ENCODE measurements around the gene ZNF507. TPM values are rescaled to one million over a fixed set of nuclear protein-coding genes. Genes with fewer than 3 reads are reported as not detected.

The ZNF507 gene
- total and polyA plus RNA-seq, 9 of the 15 experiments (the other 6 are each of a cell fraction or from before 2014, with no cell fraction given), result 2.9 to 25.0 (median 10.4) TPM

DNA sequence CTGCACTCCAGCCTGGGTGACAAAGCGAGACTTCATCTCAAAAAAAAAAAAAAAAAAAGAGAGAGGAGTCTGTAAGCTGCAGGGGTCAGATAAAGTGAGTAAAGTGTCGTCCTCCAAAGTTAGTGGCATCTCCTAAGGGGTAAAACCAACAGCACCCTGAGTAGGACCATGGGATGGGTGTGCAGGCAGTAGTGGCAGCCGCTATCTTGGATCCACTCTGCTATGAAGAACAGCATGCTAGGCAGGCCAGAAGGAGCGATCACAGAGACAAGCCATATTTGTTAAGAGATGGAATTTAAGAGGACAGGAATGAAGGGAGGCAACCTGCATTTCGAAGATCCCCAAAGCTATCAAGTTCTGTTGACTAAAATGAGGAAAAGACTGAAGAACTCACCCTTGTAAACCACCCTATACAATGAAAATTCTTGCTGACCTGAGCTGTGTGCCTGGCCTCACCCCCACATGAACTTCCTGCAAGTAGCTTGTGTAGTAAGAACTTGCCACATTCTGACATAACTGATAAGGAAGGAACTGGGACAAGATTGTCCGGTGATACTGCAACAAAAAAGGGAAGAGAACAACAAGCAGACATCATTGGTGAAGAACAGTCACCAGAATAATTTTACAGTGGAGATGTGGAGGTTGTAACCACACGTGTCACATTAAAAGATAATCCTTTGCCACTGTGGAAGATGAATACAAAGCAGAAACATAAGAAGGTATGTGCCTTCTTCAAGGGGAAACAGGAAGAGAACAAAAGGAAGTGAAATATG, 76.4 kb downstream of the ZNF507 start (continued):
- TF ChIP-seq, protein P1, sequence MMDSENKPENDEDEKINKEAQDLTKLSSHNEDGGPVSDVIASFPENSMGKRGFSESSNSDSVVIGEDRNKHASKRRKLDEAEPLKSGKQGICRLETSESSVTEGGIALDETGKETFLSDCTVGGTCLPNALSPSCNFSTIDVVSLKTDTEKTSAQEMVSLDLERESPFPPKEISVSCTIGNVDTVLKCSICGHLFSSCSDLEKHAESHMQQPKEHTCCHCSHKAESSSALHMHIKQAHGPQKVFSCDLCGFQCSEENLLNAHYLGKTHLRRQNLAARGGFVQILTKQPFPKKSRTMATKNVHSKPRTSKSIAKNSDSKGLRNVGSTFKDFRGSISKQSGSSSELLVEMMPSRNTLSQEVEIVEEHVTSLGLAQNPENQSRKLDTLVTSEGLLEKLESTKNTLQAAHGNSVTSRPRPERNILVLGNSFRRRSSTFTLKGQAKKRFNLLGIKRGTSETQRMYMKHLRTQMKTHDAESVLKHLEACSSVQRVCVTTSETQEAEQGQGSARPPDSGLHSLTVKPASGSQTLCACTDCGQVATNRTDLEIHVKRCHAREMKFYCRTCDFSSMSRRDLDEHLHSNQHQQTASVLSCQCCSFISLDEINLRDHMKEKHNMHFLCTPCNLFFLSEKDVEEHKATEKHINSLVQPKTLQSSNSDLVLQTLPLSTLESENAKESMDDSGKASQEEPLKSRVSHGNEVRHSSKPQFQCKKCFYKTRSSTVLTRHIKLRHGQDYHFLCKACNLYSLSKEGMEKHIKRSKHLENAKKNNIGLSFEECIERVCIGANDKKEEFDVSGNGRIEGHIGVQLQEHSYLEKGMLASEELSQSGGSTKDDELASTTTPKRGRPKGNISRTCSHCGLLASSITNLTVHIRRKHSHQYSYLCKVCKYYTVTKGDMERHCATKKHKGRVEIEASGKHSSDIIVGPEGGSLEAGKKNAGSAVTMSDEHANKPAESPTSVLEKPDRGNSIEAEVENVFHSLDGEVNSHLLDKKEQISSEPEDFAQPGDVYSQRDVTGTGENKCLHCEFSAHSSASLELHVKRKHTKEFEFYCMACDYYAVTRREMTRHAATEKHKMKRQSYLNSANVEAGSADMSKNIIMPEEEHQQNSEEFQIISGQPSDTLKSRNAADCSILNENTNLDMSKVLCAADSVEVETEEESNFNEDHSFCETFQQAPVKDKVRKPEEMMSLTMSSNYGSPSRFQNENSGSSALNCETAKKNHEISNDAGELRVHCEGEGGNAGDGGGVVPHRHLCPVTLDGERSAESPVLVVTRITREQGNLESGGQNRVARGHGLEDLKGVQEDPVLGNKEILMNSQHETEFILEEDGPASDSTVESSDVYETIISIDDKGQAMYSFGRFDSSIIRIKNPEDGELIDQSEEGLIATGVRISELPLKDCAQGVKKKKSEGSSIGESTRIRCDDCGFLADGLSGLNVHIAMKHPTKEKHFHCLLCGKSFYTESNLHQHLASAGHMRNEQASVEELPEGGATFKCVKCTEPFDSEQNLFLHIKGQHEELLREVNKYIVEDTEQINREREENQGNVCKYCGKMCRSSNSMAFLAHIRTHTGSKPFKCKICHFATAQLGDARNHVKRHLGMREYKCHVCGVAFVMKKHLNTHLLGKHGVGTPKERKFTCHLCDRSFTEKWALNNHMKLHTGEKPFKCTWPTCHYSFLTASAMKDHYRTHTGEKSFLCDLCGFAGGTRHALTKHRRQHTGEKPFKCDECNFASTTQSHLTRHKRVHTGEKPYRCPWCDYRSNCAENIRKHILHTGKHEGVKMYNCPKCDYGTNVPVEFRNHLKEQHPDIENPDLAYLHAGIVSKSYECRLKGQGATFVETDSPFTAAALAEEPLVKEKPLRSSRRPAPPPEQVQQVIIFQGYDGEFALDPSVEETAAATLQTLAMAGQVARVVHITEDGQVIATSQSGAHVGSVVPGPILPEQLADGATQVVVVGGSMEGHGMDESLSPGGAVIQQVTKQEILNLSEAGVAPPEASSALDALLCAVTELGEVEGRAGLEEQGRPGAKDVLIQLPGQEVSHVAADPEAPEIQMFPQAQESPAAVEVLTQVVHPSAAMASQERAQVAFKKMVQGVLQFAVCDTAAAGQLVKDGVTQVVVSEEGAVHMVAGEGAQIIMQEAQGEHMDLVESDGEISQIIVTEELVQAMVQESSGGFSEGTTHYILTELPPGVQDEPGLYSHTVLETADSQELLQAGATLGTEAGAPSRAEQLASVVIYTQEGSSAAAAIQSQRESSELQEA (IDR thresholded peaks at IDR 0.05; ENCODE audit: low read depth), result no peak
- TF ChIP-seq ZNF444 (CRISPR knock-in tag; IDR thresholded peaks at IDR 0.05) (no peak), GABPB2 (CRISPR knock-in tag; conservative IDR thresholded peaks at IDR 0.05) (no peak), NCOA2 (IDR thresholded peaks at IDR 0.05; ENCODE audit: partially characterized antibody in 2 of 2) (no peak), JUND (IDR thresholded peaks at IDR 0.05; ENCODE audit: borderline replicate concordance, low read depth, low read length) (peak; percentile 69), JUND (tag; IDR thresholded peaks at IDR 0.05; ENCODE audit: borderline replicate concordance, low read depth, low read length) (peak; percentile 37; the same call in 1 of the 3 replicates), SMAD4 (CRISPR knock-in tag; conservative IDR thresholded peaks at IDR 0.05) (0 out of 2 replicates have a peak, but pooled peaks have one; percentile 71), HMG20A (CRISPR knock-in tag; conservative IDR thresholded peaks at IDR 0.05) (no peak), ZNF764 (CRISPR knock-in tag; IDR thresholded peaks at IDR 0.05; ENCODE audit: low read depth) (no peak), MTA2 (IDR thresholded peaks at IDR 0.05; ENCODE audit: low read depth) (peak; percentile 37), ZNF239 (CRISPR knock-in tag; IDR thresholded peaks at IDR 0.05) (no peak), ZNF384 (IDR thresholded peaks at IDR 0.05; ENCODE audit: low read depth, low read length) (peak; percentile 94), FOS (IDR thresholded peaks at IDR 0.05; ENCODE audit: extremely low read depth, insufficient read length) (no peak), ZNF23 (CRISPR knock-in tag; IDR thresholded peaks at IDR 0.05) (no peak), FOXP1 (CRISPR knock-in tag; IDR thresholded peaks at IDR 0.05) (no peak), BHLHE40 (IDR thresholded peaks at IDR 0.05; ENCODE audit: low read length) (peak; percentile 58), ZNF165 (CRISPR knock-in tag; IDR thresholded peaks at IDR 0.05; ENCODE audit: borderline replicate concordance) (no peak), HNRNPH1 (optimal IDR thresholded peaks at IDR 0.05; ENCODE audit: low read depth, low read length) (no peak)
- TF ChIP-seq, protein P2, sequence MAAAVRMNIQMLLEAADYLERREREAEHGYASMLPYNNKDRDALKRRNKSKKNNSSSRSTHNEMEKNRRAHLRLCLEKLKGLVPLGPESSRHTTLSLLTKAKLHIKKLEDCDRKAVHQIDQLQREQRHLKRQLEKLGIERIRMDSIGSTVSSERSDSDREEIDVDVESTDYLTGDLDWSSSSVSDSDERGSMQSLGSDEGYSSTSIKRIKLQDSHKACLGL (CRISPR knock-in tag; IDR thresholded peaks at IDR 0.05; ENCODE audit: borderline replicate concordance, poor library complexity, severe bottlenecking), result no peak
- TF ChIP-seq, protein P3, sequence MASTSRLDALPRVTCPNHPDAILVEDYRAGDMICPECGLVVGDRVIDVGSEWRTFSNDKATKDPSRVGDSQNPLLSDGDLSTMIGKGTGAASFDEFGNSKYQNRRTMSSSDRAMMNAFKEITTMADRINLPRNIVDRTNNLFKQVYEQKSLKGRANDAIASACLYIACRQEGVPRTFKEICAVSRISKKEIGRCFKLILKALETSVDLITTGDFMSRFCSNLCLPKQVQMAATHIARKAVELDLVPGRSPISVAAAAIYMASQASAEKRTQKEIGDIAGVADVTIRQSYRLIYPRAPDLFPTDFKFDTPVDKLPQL (IDR thresholded peaks at IDR 0.05; ENCODE audit: extremely low read depth, insufficient read length), result no peak
